Gastrocnemius medialis (tissue), 4 donors: ENCODE measurements around the gene ANKRD27. TPM values are rescaled to one million over a fixed set of nuclear protein-coding genes. Genes with fewer than 3 reads are reported as not detected.

Source experiments
- ATAC-seq, 2 donors: fragments of 150-250 bp; one replicate each; pipeline ENCODE4 v1.9.1; 2016
- DNase-seq, 2 donors: peaks; one replicate each; pipeline ENCODE4 v3.0.0-alpha.2; 2019
- H3K27ac ChIP-seq, 4 donors: fragments of 200-600 bp; sonication (generic); 1 replicate in 1 of 4; 2 replicates in 3 of 4; pipeline ENCODE4 v1.5.1; 2016 to 2018; ENCODE audit warnings: mild to moderate bottlenecking in 2 of 4, moderate library complexity in 1 of 4
- H3K27me3 ChIP-seq, 3 donors: fragments of 200-600 bp; sonication (generic) in 2 of 3; 1 replicate in 1 of 3; 2 replicates in 2 of 3; pipeline versions ENCODE4 v1.5.1 to v1.6.0; 2016 to 2019; ENCODE audit warnings: mild to moderate bottlenecking in 1 of 3, moderate library complexity in 1 of 3
- H3K36me3 ChIP-seq, 2 donors: fragments of 200-600 bp; sonication (generic) in 1 of 2; one replicate each; pipeline ENCODE4 v1.5.1; 2017 to 2018
- H3K4me1 ChIP-seq, 2 donors: fragments of 200-600 bp; sonication (generic) in 1 of 2; one replicate each; pipeline ENCODE4 v1.5.1; 2016 to 2017; ENCODE audit warnings: mild to moderate bottlenecking in 2 of 2
- H3K4me3 ChIP-seq, 4 donors: fragments of 200-600 bp; sonication (generic) in 3 of 4; 1 replicate in 1 of 4; 2 replicates in 3 of 4; pipeline ENCODE4 v1.5.1; 2016 to 2019; ENCODE audit warnings: mild to moderate bottlenecking in 2 of 4
- H3K9me3 ChIP-seq, 3 donors: fragments of 200-600 bp; sonication (generic) in 2 of 3; 1 replicate in 1 of 3; 2 replicates in 2 of 3; pipeline ENCODE4 v1.5.1; 2016 to 2019
- POLR2A ChIP-seq, 2 donors: fragments of 450-650 bp; IDR thresholded peaks; one replicate each; pipeline ENCODE4 v1.6.1; 2017; ENCODE audit warnings: antibody characterized with exemption in 2 of 2, mild to moderate bottlenecking in 2 of 2, moderate library complexity in 2 of 2
- in situ Hi-C, 4 donors: fragments of 200-750 bp; cut with MboI; loops; one replicate each; pipeline versions ENCODE4 v1.15.0 to v1.8.0; 2017; ENCODE audit warnings: low sequenced_read_pairs in 4 of 4
- intact Hi-C: fragments of 100-400 bp; cut with DNase I; formaldehyde crosslinking; loops from one replicate; pipeline ENCODE4 v1.15.1; 2023; ENCODE audit warnings: low total_unique reads
- total RNA-seq, 4 donors: library from RNA; depleted of rRNA; stranded (reverse); fragments of >200 nt; gene quantifications; one replicate each; pipeline versions ENCODE4 v1.1.0 to v1.2.3, GENCODE V29; 2016
- TF ChIP-seq, protein P1 (sequence below), 5 experiments: fragments of 450-650 bp in 3 of 5; fragments of 200-600 bp in 2 of 5; sonication (generic) in 2 of 5; IDR thresholded peaks in 4 of 5; conservative IDR thresholded peaks in 1 of 5; 1 replicate in 4 of 5; 2 replicates in 1 of 5; pipeline ENCODE4 v1.5.1; 2016 to 2019; ENCODE audit warnings: antibody characterized with exemption in 5 of 5, mild to moderate bottlenecking in 3 of 5, moderate library complexity in 3 of 5

Gene ANKRD27
- total RNA-seq, 4 donors from 2014 or later, result 36.4 to 78.3 (median 53.5) TPM

DNA sequence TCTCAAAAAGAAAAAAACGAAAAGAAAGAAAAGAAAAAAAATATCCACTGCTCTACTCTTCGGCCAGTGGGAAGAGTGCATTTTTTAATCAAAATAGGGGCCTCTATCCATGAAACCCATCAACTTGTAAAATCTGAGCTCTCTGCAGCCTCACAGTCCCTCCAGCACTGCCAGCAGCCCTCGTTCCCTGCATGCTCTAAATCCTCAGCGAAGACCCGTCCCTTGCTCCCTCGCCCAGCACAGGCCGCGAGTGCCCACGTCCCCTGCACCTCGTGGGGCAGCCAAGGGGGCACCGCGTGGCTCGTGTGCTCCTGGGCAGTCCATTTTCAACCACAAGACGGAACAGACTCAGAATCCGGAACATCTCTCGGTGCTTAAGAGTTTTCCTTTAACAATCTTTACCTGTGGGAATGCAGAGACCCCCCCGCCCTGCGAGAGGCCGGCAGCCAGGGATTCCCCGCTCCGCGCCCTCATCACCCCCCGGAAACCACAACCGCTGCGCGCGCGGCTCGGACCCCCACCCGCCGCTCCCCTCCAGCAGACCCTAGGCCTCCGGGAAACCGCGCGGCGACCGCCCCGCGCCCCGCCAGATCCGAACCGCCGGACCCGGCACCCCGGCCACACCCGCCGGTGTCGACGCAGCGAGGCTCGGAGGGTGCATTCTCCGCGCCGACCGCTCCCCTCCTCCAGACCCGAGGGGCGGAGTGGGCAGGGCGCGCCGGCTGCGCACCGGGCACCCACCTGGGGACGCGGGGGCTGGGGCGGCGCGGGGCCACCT, 638 bp downstream of the ANKRD27 start:
- peaks cover 36 to 54% of the 10 kb centered on the region in 2 donors for H3K4me1 ChIP-seq
- intact Hi-C loops (loop anchor here (2.0 kb wide), 1 partner anchor 94 kb away; the partner anchor contains the start of gene PDCD5), in situ Hi-C loops (no loop called here)
- no peaks in the 10 kb centered on the region for H3K36me3 ChIP-seq
- peak overlapping the region; percentile 69 to 95 (median 82) for H3K4me3 ChIP-seq
- peak in 1 of 2 donors; percentile 2 for ATAC-seq
- TF ChIP-seq, protein P1, sequence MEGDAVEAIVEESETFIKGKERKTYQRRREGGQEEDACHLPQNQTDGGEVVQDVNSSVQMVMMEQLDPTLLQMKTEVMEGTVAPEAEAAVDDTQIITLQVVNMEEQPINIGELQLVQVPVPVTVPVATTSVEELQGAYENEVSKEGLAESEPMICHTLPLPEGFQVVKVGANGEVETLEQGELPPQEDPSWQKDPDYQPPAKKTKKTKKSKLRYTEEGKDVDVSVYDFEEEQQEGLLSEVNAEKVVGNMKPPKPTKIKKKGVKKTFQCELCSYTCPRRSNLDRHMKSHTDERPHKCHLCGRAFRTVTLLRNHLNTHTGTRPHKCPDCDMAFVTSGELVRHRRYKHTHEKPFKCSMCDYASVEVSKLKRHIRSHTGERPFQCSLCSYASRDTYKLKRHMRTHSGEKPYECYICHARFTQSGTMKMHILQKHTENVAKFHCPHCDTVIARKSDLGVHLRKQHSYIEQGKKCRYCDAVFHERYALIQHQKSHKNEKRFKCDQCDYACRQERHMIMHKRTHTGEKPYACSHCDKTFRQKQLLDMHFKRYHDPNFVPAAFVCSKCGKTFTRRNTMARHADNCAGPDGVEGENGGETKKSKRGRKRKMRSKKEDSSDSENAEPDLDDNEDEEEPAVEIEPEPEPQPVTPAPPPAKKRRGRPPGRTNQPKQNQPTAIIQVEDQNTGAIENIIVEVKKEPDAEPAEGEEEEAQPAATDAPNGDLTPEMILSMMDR (IDR thresholded peaks at IDR 0.05 in 4 of 5, conservative IDR thresholded peaks at IDR 0.05 in 1 of 5), result peak in 1 of 5 experiments; percentile 30
- no peak for TF ChIP-seq POLR2A (IDR thresholded peaks at IDR 0.05)
- H3K9me3 ChIP-seq, result no peaks in the 10 kb centered on the region
- peak overlapping the region; percentile 88 to 97 (median 94) for H3K27ac ChIP-seq
- peaks cover 0 to 2% (median 0%) of the 10 kb centered on the region in 3 donors for H3K27me3 ChIP-seq
- peak in 1 of 2 donors; percentile 31 for DNase-seq

DNA sequence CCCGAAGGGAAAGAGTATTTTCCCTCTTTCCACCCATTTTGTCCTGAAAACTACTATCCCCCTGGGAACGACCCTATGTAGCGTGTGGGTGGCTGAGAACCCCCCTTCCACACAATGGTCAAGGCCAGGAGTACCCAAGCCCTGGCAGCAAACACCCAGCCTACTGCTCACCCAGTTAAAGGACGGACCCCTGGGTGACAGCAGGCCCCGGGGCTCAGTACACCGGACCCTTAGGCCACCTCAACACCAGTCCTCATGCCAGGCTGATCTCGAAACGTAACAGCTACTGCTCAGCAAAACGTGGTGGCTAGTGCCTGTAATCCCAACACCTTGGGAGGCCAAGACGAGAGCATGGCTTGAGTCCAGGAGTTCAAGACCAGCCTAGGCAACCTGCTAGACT, 1.4 kb downstream of the ANKRD27 start:
- no peaks in the 10 kb centered on the region for H3K36me3 ChIP-seq
- TF ChIP-seq POLR2A (IDR thresholded peaks at IDR 0.05), result no peak
- TF ChIP-seq, protein P1 (IDR thresholded peaks at IDR 0.05 in 4 of 5, conservative IDR thresholded peaks at IDR 0.05 in 1 of 5), result no peak

DNA sequence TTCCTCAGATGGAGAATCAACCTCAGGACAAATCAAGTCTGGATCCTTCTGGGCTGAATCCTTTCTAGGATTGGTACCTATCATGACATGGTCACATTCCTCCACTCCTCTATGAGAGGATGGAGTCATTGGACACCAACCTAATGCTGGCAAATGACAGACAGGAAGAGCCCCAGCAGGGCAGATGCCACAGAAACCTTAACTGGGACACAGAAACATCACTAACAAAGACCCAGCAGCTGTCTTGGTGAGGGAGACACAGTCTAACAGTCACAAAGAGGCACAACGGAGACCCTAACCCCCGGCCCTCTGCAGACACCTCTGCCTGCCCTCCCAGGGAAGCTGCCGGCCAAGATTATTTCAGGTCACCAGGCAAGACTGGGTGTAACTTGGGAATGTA, 2.1 kb downstream of the ANKRD27 start:
- intact Hi-C loops, result no loop called here
- peaks cover 48 to 56% of the 10 kb centered on the region in 2 donors for H3K4me1 ChIP-seq

More for the DNA sequence above, 1.4 kb downstream of the ANKRD27 start:
- H3K4me1 ChIP-seq, result peaks cover 43 to 57% of the 10 kb centered on the region in 2 donors
- in situ Hi-C loops (no loop called here), intact Hi-C loops (no loop called here)
- peak overlapping the region; percentile 69 to 95 (median 82) for H3K4me3 ChIP-seq
- DNase-seq (no peak), ATAC-seq (no peak)
- peaks cover 0 to 2% (median 0%) of the 10 kb centered on the region in 3 donors for H3K27me3 ChIP-seq
- H3K9me3 ChIP-seq, result no peaks in the 10 kb centered on the region
- H3K27ac ChIP-seq, result peak overlapping the region; percentile 88 to 97 (median 94)

DNA sequence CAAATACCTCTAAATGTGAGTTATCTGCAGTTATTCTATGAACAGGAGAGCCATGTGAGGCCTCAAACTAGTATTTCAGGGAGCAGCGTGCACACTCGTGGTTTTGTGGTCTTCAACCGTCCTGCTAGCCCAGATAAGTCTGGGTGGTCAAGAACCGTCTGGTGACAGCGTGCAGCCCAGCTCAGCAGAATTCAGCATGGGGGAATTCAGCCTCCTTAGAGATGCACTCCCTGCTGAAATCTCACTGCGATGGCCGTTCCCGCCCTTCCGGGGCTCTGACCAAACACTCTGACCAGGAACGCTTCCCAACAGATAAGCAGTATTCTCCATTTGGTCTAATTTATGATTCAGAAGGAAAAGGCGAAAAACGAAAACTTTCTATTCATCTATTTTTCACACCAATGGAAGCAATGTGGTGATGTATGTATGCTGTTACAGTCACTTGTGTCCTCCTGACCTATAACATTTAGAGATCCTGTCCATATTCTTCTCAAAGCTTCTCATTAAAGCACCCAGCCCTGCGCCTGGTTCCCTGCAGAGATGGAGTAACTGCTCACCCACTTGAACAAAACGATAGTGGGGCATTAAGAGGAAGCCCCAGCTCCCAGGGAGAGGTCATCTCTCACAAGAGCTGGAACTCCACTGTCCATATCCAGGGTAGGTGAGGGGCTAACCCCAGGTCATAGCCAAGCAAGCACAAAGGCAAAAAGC, 2.9 kb downstream of the ANKRD27 start:
- Histone ChIP-seq H3K4me3 (no peak overlapping the region), H3K4me1 (peaks cover 51 to 53% of the 10 kb centered on the region in 2 donors), H3K27me3 (peaks cover 0 to 2% (median 0%) of the 10 kb centered on the region in 3 donors), H3K9me3 (no peaks in the 10 kb centered on the region), H3K27ac (peak overlapping the region; percentile 88 to 97 (median 94)), H3K36me3 (no peaks in the 10 kb centered on the region)
- in situ Hi-C loops (no loop called here), intact Hi-C loops (no loop called here)
- TF ChIP-seq, protein P1 (IDR thresholded peaks at IDR 0.05 in 4 of 5, conservative IDR thresholded peaks at IDR 0.05 in 1 of 5), result no peak
- TF ChIP-seq POLR2A (IDR thresholded peaks at IDR 0.05), result no peak
- no peak for DNase-seq
- ATAC-seq, result no peak

More for the DNA sequence above, 2.1 kb downstream of the ANKRD27 start:
- Histone ChIP-seq H3K27me3 (peaks cover 0 to 2% (median 0%) of the 10 kb centered on the region in 3 donors), H3K4me3 (no peak overlapping the region), H3K9me3 (no peaks in the 10 kb centered on the region), H3K27ac (peak overlapping the region; percentile 88 to 97 (median 94)), H3K36me3 (no peaks in the 10 kb centered on the region)
- DNase-seq (no peak), ATAC-seq (no peak)
- in situ Hi-C loops, result no loop called here
- TF ChIP-seq, protein P1 (IDR thresholded peaks at IDR 0.05 in 4 of 5, conservative IDR thresholded peaks at IDR 0.05 in 1 of 5), result no peak
- no peak for TF ChIP-seq POLR2A (IDR thresholded peaks at IDR 0.05)
